ENCODE measurements around the gene MTMR11. TPM values are rescaled to one million over a fixed set of nuclear protein-coding genes. Genes with fewer than 3 reads are reported as not detected.

Gene MTMR11
- total and polyA plus RNA-seq, 10 of the 15 experiments (the other 5 are each of a cell fraction or from before 2014, with no cell fraction given) = 0.35 to 1.1 (median 0.73) TPM

DNA sequence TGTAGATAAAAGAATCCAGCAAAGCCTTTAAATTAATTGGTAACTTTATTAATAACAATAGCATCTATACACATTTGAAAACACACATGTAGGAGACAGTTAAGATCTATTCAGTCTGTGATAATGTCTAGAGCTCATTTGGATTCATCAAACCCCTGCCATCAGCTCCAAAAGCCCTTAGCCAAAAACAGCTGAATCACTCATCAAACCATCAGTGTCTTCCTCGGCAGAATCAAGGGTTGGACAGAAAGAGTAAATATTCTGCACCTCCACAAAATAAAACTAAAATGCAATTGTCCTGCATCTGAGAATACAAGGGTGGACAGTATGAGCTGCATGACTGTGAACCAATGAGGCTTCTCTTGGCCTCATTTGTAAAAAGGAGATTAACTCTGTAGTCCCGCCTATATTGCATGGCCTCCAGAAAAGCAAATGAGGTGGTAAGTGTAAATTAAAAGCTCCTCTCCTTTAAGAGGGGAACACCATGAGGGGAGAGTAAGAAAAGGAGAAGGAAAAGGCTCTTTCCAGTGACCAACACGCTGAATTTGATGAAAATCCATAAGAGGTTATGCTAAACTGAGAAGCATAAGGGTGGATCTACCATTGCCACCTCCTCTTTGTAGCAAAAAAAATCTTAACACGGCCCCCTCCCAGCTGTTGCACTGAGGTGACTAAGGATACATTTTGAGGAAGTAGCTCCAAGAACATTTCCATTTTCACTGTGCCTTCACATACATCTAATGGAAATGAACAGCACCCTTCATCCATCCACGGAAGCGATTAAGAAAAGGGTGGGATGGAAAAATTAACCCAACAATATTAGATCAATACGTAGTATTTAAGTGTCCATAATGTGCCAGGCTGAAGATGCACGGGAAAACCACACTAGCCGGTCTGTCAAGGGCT is 52.0 kb downstream of the MTMR11 start (continued):
- TF ChIP-seq EZH2 (IDR thresholded peaks at IDR 0.05; ENCODE audit: borderline replicate concordance, control insufficient read depth, low read depth, low read length) (no peak), TCF12 (IDR thresholded peaks at IDR 0.05; ENCODE audit: low read depth, low read length) (0 out of 2 replicates have a peak, but pooled peaks have one; percentile 26), POLR2AphosphoS2 (IDR thresholded peaks at IDR 0.05; ENCODE audit: low read depth, low read length) (no peak), RUNX3 (IDR thresholded peaks at IDR 0.05; ENCODE audit: low read length) (0 out of 2 replicates have a peak, but pooled peaks have one; percentile 16), RBBP5 (conservative IDR thresholded peaks at IDR 0.05) (no peak), FOS (IDR thresholded peaks at IDR 0.05; ENCODE audit: borderline replicate concordance, extremely low read depth, insufficient read length) (no peak), TCF7 (IDR thresholded peaks at IDR 0.05; ENCODE audit: borderline replicate concordance) (no peak), SMAD5 (IDR thresholded peaks at IDR 0.05; ENCODE audit: low read depth) (no peak), ZNF687 (IDR thresholded peaks at IDR 0.05) (no peak), TARDBP (IDR thresholded peaks at IDR 0.05; ENCODE audit: borderline replicate concordance) (no peak), SMARCA5 (IDR thresholded peaks at IDR 0.05) (0 out of 2 replicates have a peak, but pooled peaks have one; percentile 14), IKZF2 (IDR thresholded peaks at IDR 0.05) (peak; percentile 60 to 68), BHLHE40 (IDR thresholded peaks at IDR 0.05; ENCODE audit: borderline replicate concordance in 1 of 2, low read depth in 2 of 2, low read length in 1 of 2) (no peak), CBFB (IDR thresholded peaks at IDR 0.05; ENCODE audit: low read depth) (no peak), CTCF (IDR thresholded peaks at IDR 0.05 in 2 of 3, conservative IDR thresholded peaks at IDR 0.05 in 1 of 3; ENCODE audit: control insufficient read depth in 2 of 3, extremely low read depth in 1 of 3, insufficient read depth in 1 of 3, low read depth in 3 of 3, low read length in 3 of 3) (no peak), PKNOX1 (IDR thresholded peaks at IDR 0.05) (peak; percentile 93), RCOR1 (conservative IDR thresholded peaks at IDR 0.05; ENCODE audit: low read depth, low read length) (no peak), SUZ12 (IDR thresholded peaks at IDR 0.05; ENCODE audit: unreplicated experiment) (no peak), KAT2A (conservative IDR thresholded peaks at IDR 0.05; ENCODE audit: control insufficient read depth, low read depth, low read length) (no peak), SMC3 (IDR thresholded peaks at IDR 0.05; ENCODE audit: borderline replicate concordance, low read length) (no peak)
- TF ChIP-seq, protein P1, sequence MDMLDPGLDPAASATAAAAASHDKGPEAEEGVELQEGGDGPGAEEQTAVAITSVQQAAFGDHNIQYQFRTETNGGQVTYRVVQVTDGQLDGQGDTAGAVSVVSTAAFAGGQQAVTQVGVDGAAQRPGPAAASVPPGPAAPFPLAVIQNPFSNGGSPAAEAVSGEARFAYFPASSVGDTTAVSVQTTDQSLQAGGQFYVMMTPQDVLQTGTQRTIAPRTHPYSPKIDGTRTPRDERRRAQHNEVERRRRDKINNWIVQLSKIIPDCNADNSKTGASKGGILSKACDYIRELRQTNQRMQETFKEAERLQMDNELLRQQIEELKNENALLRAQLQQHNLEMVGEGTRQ (IDR thresholded peaks at IDR 0.05; ENCODE audit: borderline replicate concordance, low read depth, low read length) = no peak
- TF ChIP-seq, protein P2, sequence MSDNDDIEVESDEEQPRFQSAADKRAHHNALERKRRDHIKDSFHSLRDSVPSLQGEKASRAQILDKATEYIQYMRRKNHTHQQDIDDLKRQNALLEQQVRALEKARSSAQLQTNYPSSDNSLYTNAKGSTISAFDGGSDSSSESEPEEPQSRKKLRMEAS (IDR thresholded peaks at IDR 0.05; ENCODE audit: low read depth, low read length) = no peak

All from GM12878 (cell line).